ENCODE data around the gene OR2A1. TPM values are rescaled to one million over a fixed set of nuclear protein-coding genes. Genes with fewer than 3 reads are reported as not detected.
"Not testable (repeated sequence)": the region's sequence is repeated elsewhere in the genome, so short reads cannot be mapped to it uniquely, and the experiment has no call there.

Gene OR2A1
- polyA plus RNA-seq, 1 donor (not counting 4 experiments of a cell fraction or from before 2014, with no cell fraction given), result not detected

- H3K27me3 ChIP-seq (ENCODE audit: control insufficient read depth, extremely low read depth, insufficient read depth, low read length); H3K4me3 ChIP-seq (ENCODE audit: control insufficient read depth in 2 of 3, extremely low read depth in 1 of 3, insufficient read depth in 2 of 3, low read depth in 1 of 3, low read length in 3 of 3); H2AFZ ChIP-seq (ENCODE audit: control insufficient read depth, low read length); DNase-seq (ENCODE audit: low read depth, low spot score); H3K36me3 ChIP-seq (ENCODE audit: control insufficient read depth in 2 of 2, extremely low read depth in 1 of 2, insufficient read depth in 2 of 2, low read length in 2 of 2); H3K27ac ChIP-seq (ENCODE audit: control insufficient read depth, insufficient read depth, low read length); H4K20me1 ChIP-seq (ENCODE audit: control insufficient read depth, extremely low read depth, insufficient read depth, low read length); H3K9me3 ChIP-seq (ENCODE audit: control insufficient read depth, low read depth, low read length); dilution Hi-C loops (cut with MboI; ENCODE audit: extremely low pct_ligation_motif_present, low sequenced_read_pairs); H3K9me1 ChIP-seq (ENCODE audit: control insufficient read depth, extremely low read depth, insufficient read depth, low read length); H3K9ac ChIP-seq (ENCODE audit: control insufficient read depth, extremely low read depth, insufficient read depth, low read length); H3K79me2 ChIP-seq (ENCODE audit: control insufficient read depth, insufficient read depth, low read length); H3K4me1 ChIP-seq (ENCODE audit: control insufficient read depth, extremely low read depth, insufficient read depth, low read length); H3K4me2 ChIP-seq (ENCODE audit: control insufficient read depth, extremely low read depth, insufficient read depth, low read depth, low read length): not testable (repeated sequence)
- peak; percentile 39 for FAIRE-seq
These were observed 32.2 kb upstream of the OR2A1 start for GRCh38 chr7:144280010-144280409.

- H3K79me2 ChIP-seq (ENCODE audit: control insufficient read depth, insufficient read depth, low read length); H3K36me3 ChIP-seq (ENCODE audit: control insufficient read depth in 2 of 2, extremely low read depth in 1 of 2, insufficient read depth in 2 of 2, low read length in 2 of 2); H3K4me3 ChIP-seq (ENCODE audit: control insufficient read depth in 2 of 3, extremely low read depth in 1 of 3, insufficient read depth in 2 of 3, low read depth in 1 of 3, low read length in 3 of 3); H3K9me1 ChIP-seq (ENCODE audit: control insufficient read depth, extremely low read depth, insufficient read depth, low read length); H2AFZ ChIP-seq (ENCODE audit: control insufficient read depth, low read length); H4K20me1 ChIP-seq (ENCODE audit: control insufficient read depth, extremely low read depth, insufficient read depth, low read length); H3K9ac ChIP-seq (ENCODE audit: control insufficient read depth, extremely low read depth, insufficient read depth, low read length); FAIRE-seq; H3K27ac ChIP-seq (ENCODE audit: control insufficient read depth, insufficient read depth, low read length); H3K4me1 ChIP-seq (ENCODE audit: control insufficient read depth, extremely low read depth, insufficient read depth, low read length); dilution Hi-C loops (cut with MboI; ENCODE audit: extremely low pct_ligation_motif_present, low sequenced_read_pairs); H3K4me2 ChIP-seq (ENCODE audit: control insufficient read depth, extremely low read depth, insufficient read depth, low read depth, low read length); H3K27me3 ChIP-seq (ENCODE audit: control insufficient read depth, extremely low read depth, insufficient read depth, low read length); DNase-seq (ENCODE audit: low read depth, low spot score); H3K9me3 ChIP-seq (ENCODE audit: control insufficient read depth, low read depth, low read length): not testable (repeated sequence)
These were observed 30.2 kb upstream of the OR2A1 start for GRCh38 chr7:144281981-144282380.

GRCh38 chr7:144282490-144282889, 29.7 kb upstream of the OR2A1 start:
- H3K36me3 ChIP-seq (ENCODE audit: control insufficient read depth in 2 of 2, extremely low read depth in 1 of 2, insufficient read depth in 2 of 2, low read length in 2 of 2); H3K4me3 ChIP-seq (ENCODE audit: control insufficient read depth in 2 of 3, extremely low read depth in 1 of 3, insufficient read depth in 2 of 3, low read depth in 1 of 3, low read length in 3 of 3); H3K9ac ChIP-seq (ENCODE audit: control insufficient read depth, extremely low read depth, insufficient read depth, low read length); H3K9me1 ChIP-seq (ENCODE audit: control insufficient read depth, extremely low read depth, insufficient read depth, low read length); DNase-seq (ENCODE audit: low read depth, low spot score); dilution Hi-C loops (cut with MboI; ENCODE audit: extremely low pct_ligation_motif_present, low sequenced_read_pairs); H3K79me2 ChIP-seq (ENCODE audit: control insufficient read depth, insufficient read depth, low read length); H3K4me2 ChIP-seq (ENCODE audit: control insufficient read depth, extremely low read depth, insufficient read depth, low read depth, low read length); H2AFZ ChIP-seq (ENCODE audit: control insufficient read depth, low read length); H3K27me3 ChIP-seq (ENCODE audit: control insufficient read depth, extremely low read depth, insufficient read depth, low read length); H4K20me1 ChIP-seq (ENCODE audit: control insufficient read depth, extremely low read depth, insufficient read depth, low read length); H3K9me3 ChIP-seq (ENCODE audit: control insufficient read depth, low read depth, low read length); H3K27ac ChIP-seq (ENCODE audit: control insufficient read depth, insufficient read depth, low read length); H3K4me1 ChIP-seq (ENCODE audit: control insufficient read depth, extremely low read depth, insufficient read depth, low read length); FAIRE-seq: not testable (repeated sequence)

GRCh38 chr7:144283716-144284115, 28.5 kb upstream of the OR2A1 start:
- H4K20me1 ChIP-seq (ENCODE audit: control insufficient read depth, extremely low read depth, insufficient read depth, low read length); dilution Hi-C loops (cut with MboI; ENCODE audit: extremely low pct_ligation_motif_present, low sequenced_read_pairs); H3K4me2 ChIP-seq (ENCODE audit: control insufficient read depth, extremely low read depth, insufficient read depth, low read depth, low read length); H3K4me3 ChIP-seq (ENCODE audit: control insufficient read depth in 2 of 3, extremely low read depth in 1 of 3, insufficient read depth in 2 of 3, low read depth in 1 of 3, low read length in 3 of 3); H3K27me3 ChIP-seq (ENCODE audit: control insufficient read depth, extremely low read depth, insufficient read depth, low read length); H2AFZ ChIP-seq (ENCODE audit: control insufficient read depth, low read length); H3K9me3 ChIP-seq (ENCODE audit: control insufficient read depth, low read depth, low read length); H3K4me1 ChIP-seq (ENCODE audit: control insufficient read depth, extremely low read depth, insufficient read depth, low read length); H3K9ac ChIP-seq (ENCODE audit: control insufficient read depth, extremely low read depth, insufficient read depth, low read length); FAIRE-seq; H3K27ac ChIP-seq (ENCODE audit: control insufficient read depth, insufficient read depth, low read length); H3K36me3 ChIP-seq (ENCODE audit: control insufficient read depth in 2 of 2, extremely low read depth in 1 of 2, insufficient read depth in 2 of 2, low read length in 2 of 2); DNase-seq (ENCODE audit: low read depth, low spot score); H3K9me1 ChIP-seq (ENCODE audit: control insufficient read depth, extremely low read depth, insufficient read depth, low read length); H3K79me2 ChIP-seq (ENCODE audit: control insufficient read depth, insufficient read depth, low read length): not testable (repeated sequence)

- FAIRE-seq; H3K9me3 ChIP-seq (ENCODE audit: control insufficient read depth, low read depth, low read length); H3K9me1 ChIP-seq (ENCODE audit: control insufficient read depth, extremely low read depth, insufficient read depth, low read length); H3K79me2 ChIP-seq (ENCODE audit: control insufficient read depth, insufficient read depth, low read length); H3K9ac ChIP-seq (ENCODE audit: control insufficient read depth, extremely low read depth, insufficient read depth, low read length); H2AFZ ChIP-seq (ENCODE audit: control insufficient read depth, low read length); H3K27ac ChIP-seq (ENCODE audit: control insufficient read depth, insufficient read depth, low read length); DNase-seq (ENCODE audit: low read depth, low spot score); H3K4me1 ChIP-seq (ENCODE audit: control insufficient read depth, extremely low read depth, insufficient read depth, low read length); H3K27me3 ChIP-seq (ENCODE audit: control insufficient read depth, extremely low read depth, insufficient read depth, low read length); H3K36me3 ChIP-seq (ENCODE audit: control insufficient read depth in 2 of 2, extremely low read depth in 1 of 2, insufficient read depth in 2 of 2, low read length in 2 of 2); H3K4me3 ChIP-seq (ENCODE audit: control insufficient read depth in 2 of 3, extremely low read depth in 1 of 3, insufficient read depth in 2 of 3, low read depth in 1 of 3, low read length in 3 of 3); H3K4me2 ChIP-seq (ENCODE audit: control insufficient read depth, extremely low read depth, insufficient read depth, low read depth, low read length); dilution Hi-C loops (cut with MboI; ENCODE audit: extremely low pct_ligation_motif_present, low sequenced_read_pairs); H4K20me1 ChIP-seq (ENCODE audit: control insufficient read depth, extremely low read depth, insufficient read depth, low read length): not testable (repeated sequence)
These were observed 24.9 kb upstream of the OR2A1 start for GRCh38 chr7:144287171-144287784.
